Stimulated activated CD4-positive, alpha-beta T cell treated with anti-CD3 and anti-CD28 coated beads, Interleukin-4, amount 100 ng/mL, for 24 hours (primary cell): ENCODE results near the gene IRX6.

ENCODE experiments used
- DNase-seq: peaks from one replicate; pipeline ENCODE4 v3.0.0-alpha.2; 2020

The IRX6 gene

DNA sequence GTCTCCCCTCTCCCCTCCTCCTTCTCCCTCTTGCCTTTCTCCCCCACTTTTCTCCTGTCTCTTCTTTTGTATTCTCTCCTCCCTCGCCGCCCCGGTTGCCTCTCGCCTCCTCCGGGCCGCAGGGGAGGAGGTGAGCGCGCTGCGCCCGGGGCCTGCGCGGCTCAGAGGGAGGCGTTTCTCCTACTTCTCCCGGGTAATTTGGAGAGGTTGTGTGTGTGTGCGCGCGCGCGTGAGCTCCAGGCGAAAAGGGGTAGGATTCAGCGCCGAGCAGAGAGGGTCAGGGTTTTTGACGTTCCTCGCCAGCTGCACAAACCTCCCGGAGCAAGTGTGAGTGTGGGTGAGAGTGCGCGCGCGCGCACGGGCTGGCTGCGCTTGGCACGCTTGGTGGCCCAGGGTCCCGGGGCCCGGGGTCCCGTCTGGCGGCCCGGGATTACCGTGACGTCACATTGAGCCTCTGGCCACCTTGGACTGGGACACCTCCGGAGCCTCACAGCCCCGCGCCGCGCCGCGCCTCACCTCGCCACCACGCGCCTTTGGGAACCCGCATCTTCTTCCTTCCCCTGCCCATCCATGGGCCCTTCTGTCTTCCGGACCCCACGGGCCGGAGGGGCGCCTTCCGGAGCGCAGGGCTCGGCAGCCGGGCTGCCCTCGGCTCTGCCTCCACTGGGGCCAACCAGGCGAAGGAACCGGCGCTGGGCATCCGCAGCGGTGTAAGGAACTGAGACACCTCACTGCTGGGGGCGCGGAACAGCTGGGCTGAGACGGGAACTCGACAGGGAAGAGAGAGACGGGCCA lies 479 bp downstream of the IRX6 start:
- no peak for DNase-seq

DNA sequence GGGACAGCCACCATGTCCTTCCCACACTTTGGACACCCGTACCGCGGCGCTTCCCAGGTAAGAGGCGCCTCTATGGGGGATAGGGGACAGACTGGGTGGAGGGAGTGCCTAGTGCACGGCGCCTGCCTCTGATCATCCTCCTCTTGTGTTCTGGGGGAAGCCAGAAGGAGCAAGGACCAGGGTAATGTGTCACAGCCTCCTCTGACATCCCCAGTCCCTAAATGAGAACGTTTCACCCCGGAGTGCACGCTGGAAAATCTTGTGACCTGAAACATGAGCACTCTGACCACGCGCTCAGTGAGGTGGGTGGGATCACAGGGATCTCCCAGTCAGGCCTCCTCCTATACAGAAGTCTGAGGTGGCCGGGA lies 1.1 kb downstream of the IRX6 start:
- no peak for DNase-seq

DNA sequence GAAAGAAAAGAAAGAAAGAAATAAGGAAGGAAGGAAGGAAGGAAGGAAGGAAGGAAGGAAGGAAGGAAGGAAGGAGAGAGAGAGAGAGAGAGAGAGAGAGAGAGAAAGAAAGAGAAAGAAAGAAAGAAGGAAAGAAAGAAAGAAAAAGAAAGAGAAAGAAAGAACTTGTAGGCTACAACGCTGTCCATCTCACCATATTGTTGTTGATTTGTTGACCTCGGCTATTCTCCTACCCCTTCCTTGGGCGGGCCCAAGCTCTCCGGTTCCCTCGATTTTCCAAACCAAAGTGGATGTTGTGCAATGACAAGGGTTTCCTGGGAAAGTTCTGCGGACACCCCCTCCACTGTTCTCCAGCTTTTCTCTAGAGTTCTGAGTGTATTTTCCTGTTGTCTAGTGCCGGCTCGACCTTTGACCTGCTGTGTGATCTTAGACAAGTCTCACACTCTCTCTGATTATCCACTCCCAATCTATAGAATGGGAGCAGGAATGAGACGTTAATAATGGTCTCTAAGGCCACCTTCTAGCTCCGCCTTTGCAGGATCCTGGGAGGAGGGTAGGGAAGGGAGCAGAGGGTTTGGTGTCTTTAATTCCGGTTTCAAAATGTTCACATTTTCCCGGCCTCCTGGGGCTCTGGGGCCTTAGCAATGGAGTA lies 1.6 kb downstream of the IRX6 start:
- DNase-seq = no peak

DNA sequence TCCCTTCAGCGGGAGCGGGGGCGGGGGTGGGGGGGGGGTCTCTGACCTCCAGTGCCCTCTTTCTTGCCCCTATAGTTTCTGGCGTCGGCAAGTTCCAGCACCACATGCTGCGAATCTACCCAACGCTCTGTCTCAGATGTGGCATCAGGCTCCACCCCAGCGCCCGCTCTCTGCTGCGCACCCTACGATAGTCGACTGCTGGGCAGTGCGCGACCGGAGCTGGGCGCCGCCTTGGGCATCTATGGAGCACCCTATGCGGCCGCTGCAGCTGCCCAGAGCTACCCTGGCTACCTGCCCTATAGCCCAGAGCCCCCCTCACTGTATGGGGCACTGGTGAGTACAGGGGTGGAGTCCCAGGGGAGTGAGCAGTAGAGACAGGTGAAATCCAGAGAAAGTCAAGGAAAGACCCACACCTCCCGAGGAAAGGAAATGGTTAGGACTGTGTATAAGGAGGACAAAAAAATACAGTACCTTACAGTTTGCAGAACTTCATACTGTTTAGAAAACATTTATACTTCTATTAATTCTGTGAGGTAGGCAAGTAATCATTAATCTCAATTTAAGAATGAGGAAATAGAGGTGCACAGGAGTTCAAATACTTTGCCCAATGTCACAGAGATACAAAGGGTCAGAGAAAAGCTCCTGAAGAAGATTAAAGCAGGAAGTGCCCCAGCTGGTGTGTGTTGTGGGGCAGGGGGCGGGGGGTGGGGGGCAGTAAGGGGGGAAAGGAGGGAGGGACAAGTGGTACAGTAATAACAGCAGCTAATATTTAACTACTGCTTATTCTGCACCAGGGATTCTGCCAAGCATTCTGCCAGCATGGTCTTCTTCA lies 2.5 kb downstream of the IRX6 start:
- no peak for DNase-seq

DNA sequence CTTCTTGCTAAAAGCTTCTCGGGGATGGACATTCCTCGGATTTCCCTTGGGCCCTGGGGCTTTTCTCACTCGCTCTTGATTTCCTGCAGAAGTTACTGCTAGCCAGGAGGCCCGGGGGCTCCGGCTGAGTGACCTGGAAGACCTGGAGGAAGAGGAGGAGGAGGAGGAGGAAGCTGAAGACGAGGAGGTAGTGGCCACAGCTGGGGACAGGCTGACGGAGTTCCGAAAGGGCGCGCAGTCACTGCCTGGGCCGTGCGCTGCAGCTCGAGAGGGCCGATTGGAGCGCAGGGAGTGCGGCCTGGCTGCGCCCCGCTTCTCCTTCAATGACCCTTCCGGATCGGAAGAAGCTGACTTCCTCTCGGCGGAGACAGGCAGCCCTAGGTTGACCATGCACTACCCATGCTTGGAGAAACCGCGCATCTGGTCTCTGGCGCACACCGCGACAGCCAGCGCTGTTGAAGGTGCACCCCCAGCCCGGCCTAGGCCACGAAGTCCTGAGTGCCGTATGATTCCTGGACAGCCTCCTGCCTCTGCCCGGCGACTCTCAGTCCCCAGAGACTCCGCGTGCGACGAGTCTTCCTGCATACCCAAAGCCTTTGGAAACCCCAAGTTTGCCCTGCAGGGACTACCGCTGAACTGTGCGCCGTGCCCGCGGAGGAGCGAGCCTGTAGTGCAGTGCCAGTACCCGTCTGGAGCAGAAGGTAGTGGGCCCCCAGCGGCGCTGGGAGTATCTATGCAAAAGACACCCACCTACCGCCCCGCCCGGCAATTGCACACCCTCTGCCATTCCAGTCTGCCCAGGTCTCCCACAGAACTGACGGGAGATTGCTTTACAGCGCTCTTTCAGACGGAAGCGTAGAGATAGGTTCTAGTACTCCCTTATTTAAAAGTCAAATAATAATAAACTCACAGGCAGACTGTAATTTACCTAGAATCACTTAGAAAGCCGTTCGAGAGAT lies 4.9 kb downstream of the IRX6 start:
- no peak for DNase-seq

DNA sequence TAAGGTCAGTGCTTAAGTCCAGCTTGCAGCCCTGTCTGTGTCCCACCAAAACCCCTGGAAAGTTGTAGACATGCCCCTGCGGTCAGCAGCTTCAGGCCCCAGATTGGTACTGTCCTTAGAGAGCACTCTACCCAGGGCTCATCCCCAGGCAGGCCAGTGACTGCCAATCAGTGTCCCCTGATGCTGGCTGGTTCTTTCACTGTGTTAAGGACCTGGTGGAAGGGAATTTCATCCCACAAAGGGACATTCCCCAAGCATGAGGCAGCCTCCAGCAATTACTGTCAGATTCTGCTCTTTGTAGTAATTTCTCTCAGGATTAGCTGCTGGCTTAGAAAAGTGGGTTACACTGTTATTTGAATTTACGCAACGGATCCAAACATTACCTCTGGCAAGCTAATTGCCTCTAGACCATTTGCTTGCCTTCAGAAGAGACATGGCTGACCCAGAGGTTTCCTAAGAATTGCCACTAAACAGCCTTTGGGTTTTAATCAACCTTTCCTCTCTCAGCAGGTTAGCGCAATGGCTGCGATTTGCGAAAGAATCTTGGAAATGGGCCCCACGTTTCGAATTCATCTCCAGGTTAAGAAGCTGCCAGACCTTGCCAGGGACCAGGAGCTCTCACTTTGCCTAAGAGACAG lies 5.9 kb downstream of the IRX6 start:
- DNase-seq = no peak

DNA sequence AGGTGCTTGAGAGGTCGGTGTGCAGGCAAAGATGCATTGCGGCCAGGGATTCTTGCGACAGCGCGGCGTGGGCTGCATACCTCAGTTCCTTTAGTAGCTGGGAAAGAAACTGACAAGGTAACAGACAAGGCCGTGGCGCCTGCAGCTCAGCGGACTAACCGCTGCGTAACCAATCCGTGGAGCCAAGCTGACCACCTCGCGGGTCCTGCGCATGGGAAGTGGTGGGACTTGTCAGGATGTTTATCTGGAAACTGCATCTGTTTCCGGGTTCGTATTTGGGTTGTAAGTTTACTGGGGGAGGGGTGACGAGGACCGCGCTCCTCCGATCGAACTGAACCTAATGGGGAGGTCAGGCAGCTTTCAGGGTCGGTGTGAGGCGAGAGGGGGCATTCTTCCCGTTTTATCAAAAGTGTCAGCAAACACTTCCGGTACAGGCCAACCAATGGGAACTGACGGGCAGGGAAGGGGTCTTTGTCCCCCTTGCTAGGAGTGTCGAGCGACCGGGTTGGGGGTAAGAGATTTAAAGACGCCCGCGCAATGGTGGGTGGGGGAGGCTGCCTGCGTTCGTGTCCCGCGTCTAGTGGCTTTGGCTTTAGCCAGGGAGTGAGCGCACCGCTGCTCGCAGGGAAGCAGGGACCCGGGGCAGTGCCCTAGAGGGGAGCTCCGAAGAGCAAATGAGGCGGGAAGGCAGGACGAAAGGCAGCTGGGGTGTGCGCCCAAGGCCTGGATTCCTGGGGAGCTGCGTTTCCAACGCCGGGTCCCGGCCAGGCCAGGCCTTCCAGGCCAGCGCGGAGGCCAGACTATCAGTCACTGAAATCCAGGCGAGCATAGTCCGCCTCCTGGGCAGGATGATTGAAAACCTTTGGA lies 7.0 kb downstream of the IRX6 start:
- no peak for DNase-seq

DNA sequence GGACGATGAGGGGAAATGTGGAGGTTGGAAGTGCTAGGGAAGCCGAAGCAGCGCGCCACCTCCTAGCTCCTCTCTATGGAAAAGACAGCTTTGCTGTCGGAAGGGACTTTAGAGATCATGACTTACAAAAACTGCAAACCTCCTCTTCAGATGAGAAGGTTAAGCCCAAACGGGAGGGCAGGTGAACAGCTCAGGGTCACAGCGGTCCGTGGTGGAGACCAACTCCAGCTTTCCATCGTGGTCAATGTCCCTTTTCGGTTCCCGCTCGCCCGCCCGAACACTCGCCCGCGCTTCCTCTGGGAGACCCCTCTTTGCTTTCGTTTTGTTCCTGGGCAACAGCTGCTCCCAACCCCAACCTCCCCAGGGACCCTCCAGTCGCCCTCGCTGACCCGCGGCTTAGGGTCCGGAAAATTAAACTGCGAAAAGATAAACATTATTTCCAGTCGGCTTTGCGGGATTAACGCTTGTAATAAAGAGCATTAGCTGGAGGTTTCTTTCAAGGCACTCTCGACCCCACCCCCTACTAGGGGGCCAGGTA lies 7.7 kb downstream of the IRX6 start:
- no peak for DNase-seq

DNA sequence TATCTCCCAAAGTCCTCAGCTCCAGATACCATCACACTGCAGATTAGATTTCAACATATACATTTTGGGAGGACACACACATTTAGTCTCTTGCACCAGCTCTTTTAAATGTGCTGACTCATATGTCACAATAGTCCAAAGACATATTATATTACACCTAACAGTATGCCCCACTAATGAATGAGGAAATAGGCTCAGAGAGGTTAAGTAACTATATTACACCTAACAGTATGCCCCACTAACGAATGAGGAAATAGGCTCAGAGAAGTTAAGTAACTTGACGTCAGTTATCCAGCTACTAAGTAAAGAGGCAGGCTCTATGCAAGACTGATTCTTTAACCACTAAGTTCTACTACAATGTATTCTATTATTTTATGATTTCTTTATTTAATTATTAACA lies 9.7 kb downstream of the IRX6 start:
- DNase-seq = no peak

- no peak for DNase-seq
Measured at GRCh38 chr16:55338646-55339045, 14.6 kb downstream of the IRX6 start.

GRCh38 chr16:55340445-55340844 lies 16.4 kb downstream of the IRX6 start:
- no peak for DNase-seq

DNA sequence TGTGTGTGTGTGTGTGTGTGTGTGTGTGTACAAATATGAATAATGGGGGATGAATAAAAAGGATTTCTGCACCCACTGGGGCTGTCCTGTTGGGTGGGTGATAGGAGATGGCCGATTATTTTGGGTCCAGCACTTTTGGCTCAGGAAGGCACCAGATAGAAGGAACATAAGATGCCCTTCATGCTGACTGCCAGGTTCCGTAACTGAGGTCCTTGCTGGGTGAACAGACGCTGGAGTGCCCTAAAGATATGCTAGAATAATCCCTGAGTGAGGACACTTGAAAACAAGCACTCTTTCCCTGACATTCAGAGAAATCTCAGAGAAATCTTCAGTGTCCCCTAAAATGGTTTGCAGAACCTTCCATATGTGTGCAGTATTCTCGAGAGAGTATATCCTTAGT lies 17.7 kb downstream of the IRX6 start:
- no peak for DNase-seq

DNA sequence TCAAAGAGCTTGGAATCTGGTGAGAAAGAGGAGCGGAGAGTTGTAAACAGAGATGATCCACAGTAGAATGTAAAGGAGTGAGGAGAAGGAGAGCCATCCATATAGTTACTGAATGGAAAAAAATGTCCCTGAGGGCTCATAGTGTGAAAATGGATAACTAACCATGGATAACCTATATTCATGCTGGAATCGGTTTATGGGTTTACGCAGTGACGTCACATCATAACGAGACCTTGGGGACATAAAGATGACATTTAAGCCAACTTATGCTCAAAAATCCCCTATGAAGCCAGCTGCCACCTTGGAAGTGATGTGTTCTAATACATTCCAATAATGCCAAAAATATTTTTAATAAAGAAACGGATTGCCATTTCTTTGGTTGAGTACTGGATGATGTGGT lies 22.5 kb downstream of the IRX6 start:
- DNase-seq = no peak

GRCh38 chr16:55349867-55350266 lies 25.9 kb downstream of the IRX6 start:
- DNase-seq = no peak

GRCh38 chr16:55350984-55351383 lies 27.0 kb downstream of the IRX6 start:
- no peak for DNase-seq

DNA sequence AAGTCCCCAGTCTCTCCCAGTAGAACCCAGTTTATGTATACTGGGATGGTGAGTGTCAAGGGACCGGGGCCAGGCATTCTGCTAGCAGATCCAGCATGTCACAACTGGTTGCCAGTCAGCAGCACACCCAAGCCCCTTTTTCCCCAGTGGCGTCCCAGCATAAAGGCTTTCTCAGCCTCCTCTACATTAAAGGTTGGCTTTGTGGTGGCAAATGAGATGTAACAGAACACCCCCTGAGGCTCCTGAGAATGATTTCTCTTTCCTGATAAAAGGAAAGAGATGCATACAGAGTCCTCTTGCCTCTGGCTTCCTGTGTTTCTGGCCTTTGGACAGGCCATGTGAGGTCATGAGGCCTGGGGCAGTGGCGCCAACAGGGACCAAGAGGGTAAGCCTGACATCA lies 27.9 kb downstream of the IRX6 start:
- DNase-seq = no peak

DNA sequence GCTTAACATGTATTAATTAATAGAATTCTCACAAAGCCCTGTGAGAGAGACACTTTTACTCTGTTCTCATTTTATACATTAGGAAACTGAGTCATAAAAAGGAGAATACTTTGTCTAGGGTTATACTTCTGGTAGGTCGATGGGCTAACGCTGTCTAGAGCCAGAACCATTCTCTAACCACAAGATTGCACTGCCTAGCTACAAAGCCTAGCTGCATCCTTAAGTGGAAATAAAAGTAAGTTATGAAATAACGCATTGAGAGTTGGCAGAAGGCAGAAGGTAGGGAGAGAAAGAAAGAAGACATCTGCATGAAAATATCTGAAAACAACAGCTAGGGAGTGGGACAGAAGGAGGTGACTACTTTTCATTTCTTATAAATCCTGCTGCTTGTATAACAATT lies 33.2 kb downstream of the IRX6 start:
- no peak for DNase-seq

DNA sequence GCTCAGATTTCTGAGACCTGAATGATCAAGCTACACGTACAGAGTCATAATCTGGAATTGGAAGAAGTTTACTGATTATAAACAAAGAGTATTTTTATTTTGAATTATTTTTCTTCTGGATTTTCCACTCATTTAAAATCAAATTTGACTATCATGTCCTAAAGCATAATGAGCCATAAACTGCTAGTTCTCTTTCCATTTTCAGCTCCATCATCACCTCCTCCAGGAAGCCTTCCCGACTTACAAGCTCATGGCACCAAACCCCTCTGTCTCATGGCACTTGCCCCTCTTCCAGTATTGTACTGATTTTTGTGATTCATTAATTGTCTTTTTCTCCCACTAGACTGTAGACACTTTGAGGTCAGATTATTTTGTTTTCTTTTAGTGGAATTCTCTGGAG lies 35.9 kb downstream of the IRX6 start:
- no peak for DNase-seq

DNA sequence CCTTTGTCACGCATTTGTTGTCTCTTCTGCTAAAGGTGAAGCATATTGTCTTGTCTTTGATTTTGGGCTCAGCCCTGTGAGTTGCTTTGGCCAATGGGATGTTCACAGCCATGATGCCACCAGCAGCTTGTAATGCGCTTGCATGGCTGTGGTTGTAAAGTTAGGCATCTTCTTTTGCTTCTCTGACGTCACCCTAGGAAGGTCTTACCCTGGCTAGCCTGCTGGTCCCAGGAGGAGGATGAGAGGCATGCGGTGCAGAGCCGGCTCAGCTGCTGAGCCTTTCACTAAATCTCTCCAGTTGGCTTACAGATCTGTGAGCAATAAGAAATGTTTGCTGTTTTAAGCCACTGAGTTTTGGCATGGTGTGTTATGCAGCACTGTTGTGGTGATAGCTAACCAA lies 40.8 kb downstream of the IRX6 start:
- DNase-seq = no peak

GRCh38 chr16:55367301-55367811 lies 43.4 kb downstream of the IRX6 start:
- no peak for DNase-seq
